Sigmoid colon (tissue), 4 donors: ENCODE results near the gene NDUFA13.

Source experiments
- EP300 ChIP-seq, 4 donors: sonication (generic); formaldehyde crosslinking; IDR thresholded peaks; one replicate each; pipeline ENCODE4 v1.6.1; 2017; ENCODE audit warnings: antibody characterized with exemption in 4 of 4
- POLR2A ChIP-seq, 2 donors: fragments of 450-650 bp; IDR thresholded peaks; one replicate each; pipeline ENCODE4 v1.6.1; 2016; ENCODE audit warnings: antibody characterized with exemption in 2 of 2, mild to moderate bottlenecking in 2 of 2, moderate library complexity in 2 of 2
- POLR2AphosphoS5 ChIP-seq, 4 donors: sonication (generic); formaldehyde crosslinking; IDR thresholded peaks; one replicate each; pipeline ENCODE4 v1.6.1; 2017; ENCODE audit warnings: antibody characterized with exemption in 4 of 4
- TF ChIP-seq, protein P1 (sequence below), 4 experiments: fragments of 450-650 bp in 3 of 4; fragments of 200-600 bp in 1 of 4; IDR thresholded peaks; one replicate each; pipeline ENCODE4 v1.5.1; 2016 to 2019; ENCODE audit warnings: antibody characterized with exemption in 4 of 4, mild to moderate bottlenecking in 3 of 4, moderate library complexity in 2 of 4

DNA sequence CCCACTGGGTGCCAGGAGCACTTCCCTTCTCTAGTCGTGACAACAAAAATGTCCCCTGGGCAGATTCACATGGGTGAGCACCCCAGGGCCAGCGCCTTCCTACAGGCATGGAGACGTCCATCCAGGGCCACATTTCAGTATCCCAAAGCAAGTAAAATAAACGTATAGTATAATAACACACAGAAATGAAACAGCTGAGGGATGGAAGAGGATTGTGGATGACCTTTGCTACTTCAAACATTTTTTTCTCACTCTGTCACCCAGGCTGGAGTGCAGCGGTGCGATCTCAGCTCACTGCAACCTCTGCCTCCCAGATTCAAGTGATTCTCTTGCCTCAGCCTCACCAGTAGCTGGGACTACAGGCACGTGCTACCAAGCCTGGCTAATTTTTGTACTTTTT lies 50.3 kb downstream of the NDUFA13 start:
- TF ChIP-seq, protein P1, sequence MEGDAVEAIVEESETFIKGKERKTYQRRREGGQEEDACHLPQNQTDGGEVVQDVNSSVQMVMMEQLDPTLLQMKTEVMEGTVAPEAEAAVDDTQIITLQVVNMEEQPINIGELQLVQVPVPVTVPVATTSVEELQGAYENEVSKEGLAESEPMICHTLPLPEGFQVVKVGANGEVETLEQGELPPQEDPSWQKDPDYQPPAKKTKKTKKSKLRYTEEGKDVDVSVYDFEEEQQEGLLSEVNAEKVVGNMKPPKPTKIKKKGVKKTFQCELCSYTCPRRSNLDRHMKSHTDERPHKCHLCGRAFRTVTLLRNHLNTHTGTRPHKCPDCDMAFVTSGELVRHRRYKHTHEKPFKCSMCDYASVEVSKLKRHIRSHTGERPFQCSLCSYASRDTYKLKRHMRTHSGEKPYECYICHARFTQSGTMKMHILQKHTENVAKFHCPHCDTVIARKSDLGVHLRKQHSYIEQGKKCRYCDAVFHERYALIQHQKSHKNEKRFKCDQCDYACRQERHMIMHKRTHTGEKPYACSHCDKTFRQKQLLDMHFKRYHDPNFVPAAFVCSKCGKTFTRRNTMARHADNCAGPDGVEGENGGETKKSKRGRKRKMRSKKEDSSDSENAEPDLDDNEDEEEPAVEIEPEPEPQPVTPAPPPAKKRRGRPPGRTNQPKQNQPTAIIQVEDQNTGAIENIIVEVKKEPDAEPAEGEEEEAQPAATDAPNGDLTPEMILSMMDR (IDR thresholded peaks at IDR 0.05) = no peak
- TF ChIP-seq POLR2AphosphoS5 (IDR thresholded peaks at IDR 0.05) = no peak
- TF ChIP-seq POLR2A (IDR thresholded peaks at IDR 0.05) = no peak
- TF ChIP-seq EP300 (IDR thresholded peaks at IDR 0.05) = no peak
